Measurements from ENCODE around the gene N4BP2L2. TPM values are rescaled to one million over a fixed set of nuclear protein-coding genes. Genes with fewer than 3 reads are reported as not detected.

N4BP2L2 gene
- total and polyA plus RNA-seq, 2 of the 4 experiments (the other 2 are of a cell fraction) = 28.7 to 34.6 TPM

- POLR2A ChIA-PET (ENCODE audit: unreplicated experiment) = no interaction called here
- CTCF ChIA-PET = no interaction called here
- dilution Hi-C loops (cut with HindIII; ENCODE audit: low sequenced_read_pairs, unreplicated experiment) = no loop called here
Observed at GRCh38 chr13:32468502-32469142, 70.0 kb downstream of the N4BP2L2 start.

More at GRCh38 chr13:32468502-32469142, 70.0 kb downstream of the N4BP2L2 start:
- Histone ChIP-seq H3K23ac (ENCODE audit: low read depth, low read length) (no peak overlapping the region), H3K18ac (ENCODE audit: low read depth, low read length) (no peak overlapping the region), H3K4me2 (ENCODE audit: low read depth, low read length) (no peak overlapping the region), H4K8ac (ENCODE audit: low read depth in 2 of 2, low read length in 2 of 2) (no peak overlapping the region), H3K9me1 (ENCODE audit: insufficient read depth, low read length) (no peaks in the 10 kb centered on the region; the same call in 1 of the 2 replicates), H3K27ac (ENCODE audit: insufficient read depth, low read length) (no peak overlapping the region), H2BK15ac (ENCODE audit: low read depth, low read length) (no peak overlapping the region), H3K79me1 (ENCODE audit: low read depth in 1 of 2, low read length in 2 of 2) (no peaks in the 10 kb centered on the region), H2BK20ac (ENCODE audit: low read depth, low read length) (no peak overlapping the region), H3K4me3 (ENCODE audit: insufficient read depth, low read depth, low read length) (no peak overlapping the region), H3K14ac (replicated peaks; ENCODE audit: low read depth, low read length) (no peak overlapping the region), H4K5ac (ENCODE audit: low read depth, low read length) (no peak overlapping the region), H3K9me3 (ENCODE audit: control insufficient read depth, insufficient read depth, low read length) (no peaks in the 10 kb centered on the region), H4K91ac (ENCODE audit: insufficient read depth, low read depth, low read length) (no peak overlapping the region), H2BK120ac (ENCODE audit: low read depth, low read length) (no peak overlapping the region), H2AFZ (replicated peaks; ENCODE audit: low read length, poor library complexity) (no peak overlapping the region), H3K4ac (ENCODE audit: low read depth, low read length) (no peak overlapping the region), H3K27me3 (ENCODE audit: control insufficient read depth, insufficient read depth, low read length) (no peaks in the 10 kb centered on the region), H3K36me3 (ENCODE audit: control insufficient read depth, insufficient read depth, low read length) (peaks cover 3% of the 10 kb centered on the region), H3K9ac (ENCODE audit: low read depth, low read length) (no peak overlapping the region), H3K56ac (ENCODE audit: extremely low read depth, insufficient read depth, low read length) (no peak overlapping the region), H3K4me1 (ENCODE audit: control insufficient read depth, insufficient read depth, low read length) (no peaks in the 10 kb centered on the region), H2AK9ac (replicated peaks; ENCODE audit: low read depth, low read length, poor library complexity) (no peak overlapping the region), H4K20me1 (ENCODE audit: insufficient read depth, low read length) (no peaks in the 10 kb centered on the region), H2AK5ac (ENCODE audit: low read depth, low read length) (no peak overlapping the region), H2BK5ac (ENCODE audit: low read depth, low read length, poor library complexity, severe bottlenecking) (no peak overlapping the region)
- DNase-seq (no peak), ATAC-seq (ENCODE audit: low read depth) (no peak)
- BruUV-seq (replicated peaks) = no TSS peak
- WGBS, 2 experiments (ENCODE audit: extremely low coverage in 2 of 2, insufficient read length in 1 of 2) = 67% methylated on average over 2 of the region's 6 CpGs; no CpG with 5 or more reads in 1 of the 2 experiments
- intact Hi-C loops (cut with micrococcal nuclease) = no loop called here
- in situ Hi-C loops (cut with MboI; ENCODE audit: low sequenced_read_pairs) = no loop called here
- TF ChIP-seq CTCF (conservative IDR thresholded peaks at IDR 0.05; ENCODE audit: low read depth, low read length) = no peak
- no peak for TF ChIP-seq RFX5 (IDR thresholded peaks at IDR 0.05; ENCODE audit: low read depth, low read length)
- no peak for TF ChIP-seq RCOR1 (IDR thresholded peaks at IDR 0.05; ENCODE audit: insufficient replicate concordance, low read length)
- TF ChIP-seq BHLHE40 (IDR thresholded peaks at IDR 0.05; ENCODE audit: low read depth, low read length) = no peak
- no peak for TF ChIP-seq RAD21 (IDR thresholded peaks at IDR 0.05; ENCODE audit: low read length)
- no peak for TF ChIP-seq SMC3 (IDR thresholded peaks at IDR 0.05; ENCODE audit: low read depth, low read length)
- no peak for TF ChIP-seq MXI1 (IDR thresholded peaks at IDR 0.05; ENCODE audit: borderline replicate concordance, low read depth, low read length)
- no peak for TF ChIP-seq MAFK (IDR thresholded peaks at IDR 0.05; ENCODE audit: low read depth, low read length)
- TF ChIP-seq NFE2L2 (IDR thresholded peaks at IDR 0.05; ENCODE audit: low read depth, low read length) = no peak
- no peak for TF ChIP-seq CEBPB (IDR thresholded peaks at IDR 0.05; ENCODE audit: low read depth, low read length)
- TF ChIP-seq MAZ (IDR thresholded peaks at IDR 0.05; ENCODE audit: borderline replicate concordance, low read depth, low read length) = no peak
- TF ChIP-seq FOS (IDR thresholded peaks at IDR 0.05; ENCODE audit: low read depth, low read length) = no peak
- TF ChIP-seq USF2 (IDR thresholded peaks at IDR 0.05; ENCODE audit: low read depth, low read length) = no peak
- TF ChIP-seq CHD1 (IDR thresholded peaks at IDR 0.05; ENCODE audit: low read depth, low read length) = no peak
- no peak for TF ChIP-seq ELK1 (IDR thresholded peaks at IDR 0.05; ENCODE audit: borderline replicate concordance, low read depth, low read length)
- no peak for TF ChIP-seq POLR2A (IDR thresholded peaks at IDR 0.05; ENCODE audit: low read depth, low read length)

Measured in IMR-90 (cell line).